H1 (cell line): ENCODE data around the gene CSNK1G3. TPM values are rescaled to one million over a fixed set of nuclear protein-coding genes. Genes with fewer than 3 reads are reported as not detected.

ENCODE experiments used
- CTCF ChIA-PET: fragments of 300-600 bp; sonication (Branson Sonifier 250); formaldehyde crosslinking; loops from one replicate; lab custom pipeline; 2021; ENCODE audit not compliant: partially characterized antibody; lab: Charles Lee
- POLR2A ChIA-PET: fragments of 300-600 bp; sonication (Branson Sonifier 250); formaldehyde crosslinking; loops from one replicate; lab custom pipeline; 2021; ENCODE audit warnings: inconsistent platforms; ENCODE audit not compliant: partially characterized antibody; lab: Charles Lee
- DNase-seq, 2 experiments: peaks; one replicate each; pipeline versions ENCODE4 v3.0.0 to v3.0.0-alpha.2; 2010 to 2022; ENCODE audit warnings: low spot score in 2 of 2, low read depth in 1 of 2, mixed read lengths in 1 of 2
- FAIRE-seq: peaks from 2 replicates; lab custom pipeline; 2011; peaks lifted over from hg19 to GRCh38; lab: Jason Lieb, UNC
- H2AFZ ChIP-seq: 2 replicates; pipeline ENCODE4 v1.8.1; 2012; ENCODE audit warnings: low read length, inconsistent platforms
- H2AK5ac ChIP-seq: 2 replicates; pipeline ENCODE4 v1.6.1; 2013; ENCODE audit warnings: low read depth, low read length
- H2BK120ac ChIP-seq: replicated peaks from 2 replicates; pipeline ENCODE3; 2013; ENCODE audit warnings: low read depth, low read length, inconsistent platforms
- H2BK12ac ChIP-seq: 2 replicates; pipeline ENCODE4 v1.6.1; 2013; ENCODE audit warnings: low read depth, low read length
- H2BK15ac ChIP-seq: 2 replicates; pipeline ENCODE4 v1.6.1; 2013; ENCODE audit warnings: low read length
- H2BK20ac ChIP-seq: 2 replicates; pipeline ENCODE4 v1.6.1; 2013; ENCODE audit warnings: low read length
- H2BK5ac ChIP-seq: 2 replicates; pipeline ENCODE4 v1.6.1; 2013; ENCODE audit warnings: low read depth, low read length
- H3K14ac ChIP-seq: 2 replicates; pipeline ENCODE4 v1.6.1; 2013; ENCODE audit warnings: inconsistent platforms; ENCODE audit not compliant: insufficient read length
- H3K18ac ChIP-seq: 2 replicates; pipeline ENCODE4 v1.6.1; 2013; ENCODE audit warnings: low read length; ENCODE audit errors: extremely low read depth
- H3K23ac ChIP-seq: 2 replicates; pipeline ENCODE4 v1.6.1; 2013; ENCODE audit warnings: inconsistent platforms; ENCODE audit not compliant: insufficient read length
- H3K23me2 ChIP-seq: 2 replicates; pipeline ENCODE4 v1.6.1; 2013; ENCODE audit warnings: low read depth, low read length
- H3K27ac ChIP-seq: 2 replicates; pipeline ENCODE4 v1.6.1; 2011; ENCODE audit warnings: low read depth, low read length, inconsistent platforms
- H3K27me3 ChIP-seq, 4 experiments: replicated peaks in 1 of 4; 1 replicate in 1 of 4; 2 replicates in 3 of 4; pipeline versions ENCODE4 v1.6.1 to v1.8.1; 2011 to 2013; ENCODE audit warnings: low read length in 3 of 4, mild to moderate bottlenecking in 3 of 4, inconsistent platforms in 2 of 4, mixed read lengths in 2 of 4, moderate library complexity in 1 of 4; ENCODE audit not compliant: control insufficient read depth in 3 of 4, insufficient read depth in 3 of 4; ENCODE audit errors: extremely low read depth in 1 of 4
- H3K36me3 ChIP-seq, 4 experiments: 2 replicates each; pipeline versions ENCODE4 v1.6.1 to v1.8.1; 2011 to 2013; ENCODE audit warnings: mild to moderate bottlenecking in 4 of 4, low read length in 3 of 4, moderate library complexity in 2 of 4, control low read depth in 1 of 4, inconsistent platforms in 1 of 4; ENCODE audit not compliant: insufficient read depth in 4 of 4, control insufficient read depth in 2 of 4
- H3K4ac ChIP-seq: replicated peaks from 2 replicates; pipeline ENCODE3; 2013; ENCODE audit warnings: low read length, low read depth, mixed read lengths, inconsistent platforms; ENCODE audit not compliant: insufficient read length
- H3K4me1 ChIP-seq, 4 experiments: replicated peaks in 1 of 4; 1 replicate in 1 of 4; 2 replicates in 3 of 4; pipeline versions ENCODE4 v1.6.1 to v1.8.1; 2011 to 2013; ENCODE audit warnings: low read length in 3 of 4, inconsistent platforms in 2 of 4, mixed read lengths in 1 of 4; ENCODE audit not compliant: insufficient read depth in 4 of 4, control insufficient read depth in 3 of 4
- H3K4me2 ChIP-seq, 2 experiments: 2 replicates each; pipeline versions ENCODE4 v1.6.1 to v1.8.1; 2011 to 2013; ENCODE audit warnings: low read depth in 2 of 2, low read length in 2 of 2, control low read depth in 1 of 2, inconsistent platforms in 1 of 2, mild to moderate bottlenecking in 1 of 2; ENCODE audit not compliant: insufficient read depth in 1 of 2
- H3K4me3 ChIP-seq, 4 experiments: fragments of 200-600, 300-600 bp in 1 of 4; sonication (generic), shearing (Covaris generic), sonication (Bioruptor Twin) in 1 of 4; 2 replicates each; pipeline versions ENCODE4 v1.5.1 to v1.8.1; 2011 to 2016; ENCODE audit warnings: low read length in 4 of 4, low read depth in 3 of 4, control low read depth in 2 of 4, inconsistent platforms in 2 of 4, mild to moderate bottlenecking in 2 of 4, mixed read lengths in 1 of 4, moderate library complexity in 1 of 4; ENCODE audit not compliant: insufficient read depth in 2 of 4; ENCODE audit errors: extremely low read depth in 1 of 4
- H3K56ac ChIP-seq: replicated peaks from 2 replicates; pipeline ENCODE3; 2013; ENCODE audit warnings: low read depth, mild to moderate bottlenecking, mixed read lengths, low read length, inconsistent platforms; ENCODE audit not compliant: insufficient read length
- H3K79me1 ChIP-seq: 2 replicates; pipeline ENCODE4 v1.6.1; 2013; ENCODE audit warnings: low read depth, low read length, control low read depth
- H3K79me2 ChIP-seq, 2 experiments: 2 replicates each; pipeline versions ENCODE4 v1.6.1 to v1.8.1; 2012 to 2013; ENCODE audit warnings: low read length in 2 of 2, mild to moderate bottlenecking in 2 of 2, inconsistent platforms in 1 of 2; ENCODE audit not compliant: insufficient read depth in 2 of 2, control insufficient read depth in 1 of 2
- H3K9ac ChIP-seq, 4 experiments: replicated peaks in 1 of 4; 1 replicate in 1 of 4; 2 replicates in 3 of 4; pipeline versions ENCODE4 v1.6.1 to v1.8.1; 2011 to 2013; ENCODE audit warnings: low read depth in 3 of 4, low read length in 3 of 4, control low read depth in 2 of 4, mild to moderate bottlenecking in 2 of 4, moderate library complexity in 2 of 4, inconsistent platforms in 1 of 4; ENCODE audit errors: extremely low read depth in 1 of 4
- H3K9me3 ChIP-seq, 2 experiments: 2 replicates each; pipeline versions ENCODE4 v1.6.1 to v1.8.1; 2012 to 2013; ENCODE audit warnings: mild to moderate bottlenecking in 2 of 2, moderate library complexity in 2 of 2, control low read depth in 1 of 2, inconsistent platforms in 1 of 2, low read depth in 1 of 2, low read length in 1 of 2, mixed read lengths in 1 of 2; ENCODE audit not compliant: insufficient read depth in 2 of 2
- H4K20me1 ChIP-seq, 2 experiments: replicated peaks in 1 of 2; 2 replicates each; pipeline versions ENCODE3 to v1.8.1; 2011 to 2013; ENCODE audit warnings: inconsistent platforms in 2 of 2, low read length in 2 of 2, mild to moderate bottlenecking in 1 of 2; ENCODE audit not compliant: insufficient read depth in 2 of 2, control insufficient read depth in 1 of 2
- H4K5ac ChIP-seq: 2 replicates; pipeline ENCODE4 v1.6.1; 2013; ENCODE audit warnings: low read length, low read depth, mixed read lengths, inconsistent platforms; ENCODE audit not compliant: insufficient read length
- H4K8ac ChIP-seq: 2 replicates; pipeline ENCODE4 v1.8.0; 2013; ENCODE audit warnings: mild to moderate bottlenecking, moderate library complexity, low read length, inconsistent platforms; ENCODE audit not compliant: insufficient read depth; ENCODE audit errors: extremely low read depth
- H4K91ac ChIP-seq: replicated peaks from 2 replicates; pipeline ENCODE3; 2013; ENCODE audit warnings: low read length, mixed read lengths, inconsistent platforms; ENCODE audit not compliant: insufficient read length
- BACH1 ChIP-seq: IDR thresholded peaks from 2 replicates; pipeline ENCODE4 v1.6.1; 2012; ENCODE audit warnings: low read length, improper control_type of control experiment
- BRCA1 ChIP-seq: IDR thresholded peaks from 2 replicates; pipeline ENCODE4 v1.6.1; 2012; ENCODE audit warnings: low read depth, low read length, improper control_type of control experiment
- EGR1 ChIP-seq: IDR thresholded peaks from 2 replicates; pipeline ENCODE4 v1.6.1; 2011; ENCODE audit warnings: low read depth, low read length, borderline replicate concordance
- EZH2 ChIP-seq: fragments of 200-600 bp; sonication (generic); IDR thresholded peaks from 2 replicates; pipeline ENCODE4 v1.7.1; 2012; ENCODE audit warnings: low read depth, mild to moderate bottlenecking, moderate library complexity, low read length, inconsistent platforms; ENCODE audit not compliant: severe bottlenecking
- GTF2F1 ChIP-seq: IDR thresholded peaks from 2 replicates; pipeline ENCODE4 v1.6.1; 2012; ENCODE audit warnings: low read depth, low read length, improper control_type of control experiment, borderline replicate concordance
- KDM1A ChIP-seq: fragments of 200-600, 300-600 bp; sonication (generic); IDR thresholded peaks from 2 replicates; pipeline ENCODE4 v1.7.1; 2016; ENCODE audit warnings: mild to moderate bottlenecking, low read length, borderline replicate concordance
- RNF2 ChIP-seq: fragments of 200-900, 300-1000 bp; sonication (generic); IDR thresholded peaks from 2 replicates; pipeline ENCODE4 v1.7.1; 2016; ENCODE audit warnings: borderline replicate concordance, low read depth, mild to moderate bottlenecking, antibody characterized with exemption, low read length; ENCODE audit not compliant: poor library complexity, severe bottlenecking; ENCODE audit errors: missing control alignments
- TAF1 ChIP-seq: IDR thresholded peaks from 2 replicates; pipeline ENCODE4 v1.6.1; 2011; ENCODE audit warnings: mild to moderate bottlenecking, low read depth, low read length
- WGBS, 2 experiments: shearing (Covaris generic) in 1 of 2; methylation state at CpG; one replicate each; pipeline versions ENCODE4 v1.1.6 to v1.1.7; 2013 to 2015; ENCODE audit warnings: low lambda C conversion rate in 2 of 2, mixed read lengths in 2 of 2, inconsistent platforms in 1 of 2, low coverage in 1 of 2, missing lambda C conversion rate in 1 of 2; ENCODE audit not compliant: insufficient replicate concordance in 2 of 2, insufficient coverage in 1 of 2, insufficient read length in 1 of 2; ENCODE audit errors: extremely low coverage in 1 of 2, missing lambda C conversion rate in 1 of 2; 5-methylcytosine and 5-hydroxymethylcytosine counted together
- polyA plus RNA-seq, 7 experiments: library from polyadenylated mRNA; depleted of rRNA in 3 of 7; stranded (reverse) in 5 of 7; unstranded in 2 of 7; fragments of >200 nt in 5 of 7; fragments of 200-250 nt in 2 of 7; gene quantifications; 1 replicate in 5 of 7; 2 replicates in 1 of 7; 4 replicates in 1 of 7; pipeline versions ENCODE4 v1.2.1 to v1.2.3, GENCODE V29; 2011 to 2013; ENCODE audit warnings: missing spikeins in 2 of 7, mixed read lengths in 2 of 7
- total RNA-seq: library from RNA; stranded (reverse); fragmentation: NEBNext Ultra II Directional; extraction: Animal tissue kit (Norgen Biotek cat#: 25700); gene quantifications from 2 replicates; pipeline ENCODE4 v1.2.1, GENCODE V29; 2021
- TF ChIP-seq, protein P1 (sequence below): IDR thresholded peaks from 2 replicates; pipeline ENCODE4 v1.6.1; 2011; ENCODE audit warnings: low read depth, mild to moderate bottlenecking, low read length; ENCODE audit not compliant: insufficient read depth
- TF ChIP-seq, protein P2 (sequence below), 3 experiments: IDR thresholded peaks; 1 replicate in 2 of 3; 2 replicates in 1 of 3; pipeline versions ENCODE4 v1.5.1 to v1.6.1; 2011; ENCODE audit warnings: low read length in 3 of 3, mild to moderate bottlenecking in 3 of 3, inconsistent platforms in 2 of 3, low read depth in 1 of 3, moderate library complexity in 1 of 3; ENCODE audit not compliant: insufficient read depth in 1 of 3; ENCODE audit errors: control extremely low read depth in 1 of 3

CSNK1G3 gene
- total and polyA plus RNA-seq, 2 of the 8 experiments (the other 6 are each of a cell fraction or from before 2014, with no cell fraction given): 10.6 to 58.9 TPM

DNA sequence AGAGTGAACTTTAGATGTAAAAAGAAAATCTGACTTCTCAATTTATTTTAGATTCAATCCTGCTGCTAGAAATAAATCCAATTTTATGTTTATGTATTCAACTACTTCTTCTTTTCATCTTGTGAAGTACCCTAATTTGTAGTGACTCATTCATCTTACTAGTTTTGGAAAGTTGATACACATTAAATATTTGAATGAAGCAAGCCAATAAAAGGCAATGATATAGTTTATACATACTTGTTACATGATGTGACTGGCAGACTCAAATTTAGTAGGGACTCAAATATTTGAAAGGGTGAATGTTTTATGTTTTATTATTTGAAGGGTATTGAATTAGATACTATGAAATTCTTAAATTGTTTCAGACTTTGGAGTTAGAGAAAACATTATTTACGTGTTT is 34.7 kb downstream of the CSNK1G3 start:
- Histone ChIP-seq H3K79me1 (peaks cover 2% of the 10 kb centered on the region; the same call in 1 of the 2 replicates), H3K23ac (no peak overlapping the region), H3K79me2 (peaks cover 0 to 65% of the 10 kb centered on the region in 2 experiments; a peak in 2 of 4 replicates), H4K91ac (no peak overlapping the region), H3K4ac (no peak overlapping the region), H2BK12ac (no peak overlapping the region), H2BK5ac (no peak overlapping the region), H3K36me3 (no peaks in the 10 kb centered on the region; a peak in 1 of 8 replicates), H2AK5ac (no peak overlapping the region), H3K23me2 (no peaks in the 10 kb centered on the region; the same call in 1 of the 2 replicates), H4K5ac (no peak overlapping the region), H2BK15ac (no peak overlapping the region), H3K56ac (no peak overlapping the region), H3K4me1 (no peaks in the 10 kb centered on the region; a peak in 1 of 7 replicates), H3K27ac (no peak overlapping the region), H3K4me2 (no peak overlapping the region), H4K8ac (no peak overlapping the region), H2BK20ac (no peak overlapping the region), H2BK120ac (no peak overlapping the region), H3K18ac (no peak overlapping the region), H3K4me3 (no peak overlapping the region), H3K9ac (no peak overlapping the region), H3K27me3 (no peaks in the 10 kb centered on the region), H4K20me1 (peaks cover 2 to 3% of the 10 kb centered on the region in 2 experiments), H3K14ac (no peak overlapping the region), H2AFZ (no peak overlapping the region), H3K9me3 (no peaks in the 10 kb centered on the region)
- FAIRE-seq: no peak
- ChIA-PET CTCF (interaction anchor here (0.9 to 1.0 kb wide), 2 partner anchors 8 to 12 kb away, joined by 3 to 4 read pairs; no protein-coding TSS in a partner anchor), POLR2A (no interaction called here)
- 85% methylated on average over 1 of the region's 1 CpG; no CpG with 5 or more reads in 1 of the 2 experiments for WGBS, 2 experiments
- DNase-seq: no peak
- TF ChIP-seq BRCA1 (no peak), KDM1A (no peak), RNF2 (no peak), GTF2F1 (no peak), BACH1 (no peak), EGR1 (no peak), EZH2 (no peak), TAF1 (no peak)
- TF ChIP-seq, protein P1, sequence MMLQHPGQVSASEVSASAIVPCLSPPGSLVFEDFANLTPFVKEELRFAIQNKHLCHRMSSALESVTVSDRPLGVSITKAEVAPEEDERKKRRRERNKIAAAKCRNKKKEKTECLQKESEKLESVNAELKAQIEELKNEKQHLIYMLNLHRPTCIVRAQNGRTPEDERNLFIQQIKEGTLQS: no peak
- TF ChIP-seq, protein P2, sequence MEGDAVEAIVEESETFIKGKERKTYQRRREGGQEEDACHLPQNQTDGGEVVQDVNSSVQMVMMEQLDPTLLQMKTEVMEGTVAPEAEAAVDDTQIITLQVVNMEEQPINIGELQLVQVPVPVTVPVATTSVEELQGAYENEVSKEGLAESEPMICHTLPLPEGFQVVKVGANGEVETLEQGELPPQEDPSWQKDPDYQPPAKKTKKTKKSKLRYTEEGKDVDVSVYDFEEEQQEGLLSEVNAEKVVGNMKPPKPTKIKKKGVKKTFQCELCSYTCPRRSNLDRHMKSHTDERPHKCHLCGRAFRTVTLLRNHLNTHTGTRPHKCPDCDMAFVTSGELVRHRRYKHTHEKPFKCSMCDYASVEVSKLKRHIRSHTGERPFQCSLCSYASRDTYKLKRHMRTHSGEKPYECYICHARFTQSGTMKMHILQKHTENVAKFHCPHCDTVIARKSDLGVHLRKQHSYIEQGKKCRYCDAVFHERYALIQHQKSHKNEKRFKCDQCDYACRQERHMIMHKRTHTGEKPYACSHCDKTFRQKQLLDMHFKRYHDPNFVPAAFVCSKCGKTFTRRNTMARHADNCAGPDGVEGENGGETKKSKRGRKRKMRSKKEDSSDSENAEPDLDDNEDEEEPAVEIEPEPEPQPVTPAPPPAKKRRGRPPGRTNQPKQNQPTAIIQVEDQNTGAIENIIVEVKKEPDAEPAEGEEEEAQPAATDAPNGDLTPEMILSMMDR (IDR thresholded peaks at IDR 0.05; ENCODE audit: control extremely low read depth in 1 of 3, insufficient read depth in 1 of 3, low read depth in 1 of 3, low read length in 3 of 3): no peak
